CD1c-positive myeloid dendritic cell (primary cell): ENCODE data around the gene KCNQ1.

Source experiments
- DNase-seq: peaks from one replicate; pipeline ENCODE4 v3.0.0-alpha.2; 2016; ENCODE audit errors: extremely low spot score

The KCNQ1 gene, protein sequence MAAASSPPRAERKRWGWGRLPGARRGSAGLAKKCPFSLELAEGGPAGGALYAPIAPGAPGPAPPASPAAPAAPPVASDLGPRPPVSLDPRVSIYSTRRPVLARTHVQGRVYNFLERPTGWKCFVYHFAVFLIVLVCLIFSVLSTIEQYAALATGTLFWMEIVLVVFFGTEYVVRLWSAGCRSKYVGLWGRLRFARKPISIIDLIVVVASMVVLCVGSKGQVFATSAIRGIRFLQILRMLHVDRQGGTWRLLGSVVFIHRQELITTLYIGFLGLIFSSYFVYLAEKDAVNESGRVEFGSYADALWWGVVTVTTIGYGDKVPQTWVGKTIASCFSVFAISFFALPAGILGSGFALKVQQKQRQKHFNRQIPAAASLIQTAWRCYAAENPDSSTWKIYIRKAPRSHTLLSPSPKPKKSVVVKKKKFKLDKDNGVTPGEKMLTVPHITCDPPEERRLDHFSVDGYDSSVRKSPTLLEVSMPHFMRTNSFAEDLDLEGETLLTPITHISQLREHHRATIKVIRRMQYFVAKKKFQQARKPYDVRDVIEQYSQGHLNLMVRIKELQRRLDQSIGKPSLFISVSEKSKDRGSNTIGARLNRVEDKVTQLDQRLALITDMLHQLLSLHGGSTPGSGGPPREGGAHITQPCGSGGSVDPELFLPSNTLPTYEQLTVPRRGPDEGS

DNA sequence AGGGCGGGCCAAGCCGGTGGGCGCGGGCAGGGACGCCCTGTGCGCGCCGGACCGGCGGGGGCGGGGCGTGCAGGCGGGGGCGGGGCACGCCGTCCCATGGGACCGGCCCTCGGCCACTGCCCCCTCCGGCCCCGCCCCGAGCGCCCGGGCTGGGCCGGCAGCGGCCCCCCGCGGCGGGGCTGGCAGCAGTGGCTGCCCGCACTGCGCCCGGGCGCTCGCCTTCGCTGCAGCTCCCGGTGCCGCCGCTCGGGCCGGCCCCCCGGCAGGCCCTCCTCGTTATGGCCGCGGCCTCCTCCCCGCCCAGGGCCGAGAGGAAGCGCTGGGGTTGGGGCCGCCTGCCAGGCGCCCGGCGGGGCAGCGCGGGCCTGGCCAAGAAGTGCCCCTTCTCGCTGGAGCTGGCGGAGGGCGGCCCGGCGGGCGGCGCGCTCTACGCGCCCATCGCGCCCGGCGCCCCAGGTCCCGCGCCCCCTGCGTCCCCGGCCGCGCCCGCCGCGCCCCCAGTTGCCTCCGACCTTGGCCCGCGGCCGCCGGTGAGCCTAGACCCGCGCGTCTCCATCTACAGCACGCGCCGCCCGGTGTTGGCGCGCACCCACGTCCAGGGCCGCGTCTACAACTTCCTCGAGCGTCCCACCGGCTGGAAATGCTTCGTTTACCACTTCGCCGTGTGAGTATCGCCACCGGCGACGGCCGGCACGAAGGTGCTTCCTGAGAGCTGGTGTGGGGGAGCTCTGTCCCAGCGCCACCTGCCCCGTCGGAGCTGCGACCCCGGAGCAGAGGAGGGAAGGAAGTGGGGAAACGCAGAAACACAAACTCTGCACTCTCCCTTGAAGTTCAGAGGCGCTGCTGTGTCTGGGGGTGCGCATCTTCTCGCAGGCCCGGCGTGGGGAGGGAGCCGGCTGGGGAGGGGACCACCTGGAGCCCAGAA is at the start of gene KCNQ1:
TSS of gene KCNQ1 (plus strand) at position 188 of the 925 bp plus-strand sequence. CDS start at position 279, 91 bp downstream.
- peak; percentile 83 for DNase-seq

DNA sequence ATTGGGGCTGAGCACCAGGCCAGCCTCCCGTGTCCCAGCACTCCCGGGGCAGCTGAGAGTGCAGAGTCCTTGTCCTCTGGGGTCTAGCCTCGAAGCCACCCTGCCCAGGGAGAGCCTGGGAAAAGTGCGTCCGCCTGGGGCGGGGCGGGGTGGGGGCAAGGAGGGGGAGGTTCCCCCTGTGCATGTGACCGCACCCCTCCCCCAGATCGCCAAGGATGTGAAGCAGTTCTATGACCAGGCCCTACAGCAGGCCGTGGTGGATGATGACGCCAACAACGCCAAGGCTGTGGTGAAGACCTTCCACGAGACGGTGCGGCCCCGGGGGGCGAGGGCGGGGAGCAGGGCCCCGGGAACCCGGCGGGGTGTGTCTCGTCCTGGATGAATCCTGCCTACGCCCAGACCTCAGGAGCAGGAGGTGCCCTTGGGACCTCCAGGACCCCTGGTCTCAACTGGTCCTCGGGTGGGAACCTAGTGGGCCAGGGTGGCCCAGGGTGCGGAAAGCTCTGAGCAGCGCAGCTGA is 49.5 kb upstream of the KCNQ1 start:
- DNase-seq, result no peak

DNA sequence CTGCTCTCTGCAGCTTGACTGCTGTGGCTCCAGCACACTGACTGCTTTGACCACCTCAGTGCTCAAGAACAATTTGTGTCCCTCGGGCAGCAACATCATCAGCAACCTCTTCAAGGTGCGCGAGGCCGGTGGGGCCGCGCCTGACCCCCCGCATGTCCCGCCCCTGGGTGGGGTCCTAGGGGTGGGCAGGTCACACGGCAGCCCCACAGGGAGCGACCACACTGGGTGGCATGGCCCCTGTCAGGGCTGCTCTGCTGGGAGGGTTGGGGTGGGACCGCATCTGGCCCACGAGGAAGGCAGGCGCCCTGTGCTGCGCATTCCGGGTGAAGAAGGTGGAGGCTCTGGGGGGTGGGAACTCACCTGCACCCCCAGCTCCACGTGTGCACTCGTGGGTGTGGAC is 49.0 kb upstream of the KCNQ1 start:
- DNase-seq, result no peak

DNA sequence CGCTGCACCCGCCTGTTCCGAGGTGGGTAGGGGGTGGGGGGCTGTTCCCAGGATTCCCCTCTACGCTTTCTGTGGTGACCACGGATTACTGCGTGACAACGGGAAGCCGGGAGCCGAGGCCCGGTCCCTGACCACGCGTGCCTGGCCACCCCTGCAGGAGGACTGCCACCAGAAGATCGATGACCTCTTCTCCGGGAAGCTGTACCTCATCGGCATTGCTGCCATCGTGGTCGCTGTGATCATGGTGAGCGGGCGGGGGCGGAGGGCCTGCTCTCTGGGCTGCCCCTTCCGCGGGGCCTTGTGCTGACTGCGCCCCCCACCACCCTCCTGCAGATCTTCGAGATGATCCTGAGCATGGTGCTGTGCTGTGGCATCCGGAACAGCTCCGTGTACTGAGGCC is 48.3 kb upstream of the KCNQ1 start:
- DNase-seq, result no peak

DNA sequence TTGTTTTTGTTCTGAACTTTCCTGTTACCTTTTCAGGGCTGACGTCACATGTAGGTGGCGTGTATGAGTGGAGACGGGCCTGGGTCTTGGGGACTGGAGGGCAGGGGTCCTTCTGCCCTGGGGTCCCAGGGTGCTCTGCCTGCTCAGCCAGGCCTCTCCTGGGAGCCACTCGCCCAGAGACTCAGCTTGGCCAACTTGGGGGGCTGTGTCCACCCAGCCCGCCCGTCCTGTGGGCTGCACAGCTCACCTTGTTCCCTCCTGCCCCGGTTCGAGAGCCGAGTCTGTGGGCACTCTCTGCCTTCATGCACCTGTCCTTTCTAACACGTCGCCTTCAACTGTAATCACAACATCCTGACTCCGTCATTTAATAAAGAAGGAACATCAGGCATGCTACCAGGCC is 47.8 kb upstream of the KCNQ1 start:
- DNase-seq, result no peak

DNA sequence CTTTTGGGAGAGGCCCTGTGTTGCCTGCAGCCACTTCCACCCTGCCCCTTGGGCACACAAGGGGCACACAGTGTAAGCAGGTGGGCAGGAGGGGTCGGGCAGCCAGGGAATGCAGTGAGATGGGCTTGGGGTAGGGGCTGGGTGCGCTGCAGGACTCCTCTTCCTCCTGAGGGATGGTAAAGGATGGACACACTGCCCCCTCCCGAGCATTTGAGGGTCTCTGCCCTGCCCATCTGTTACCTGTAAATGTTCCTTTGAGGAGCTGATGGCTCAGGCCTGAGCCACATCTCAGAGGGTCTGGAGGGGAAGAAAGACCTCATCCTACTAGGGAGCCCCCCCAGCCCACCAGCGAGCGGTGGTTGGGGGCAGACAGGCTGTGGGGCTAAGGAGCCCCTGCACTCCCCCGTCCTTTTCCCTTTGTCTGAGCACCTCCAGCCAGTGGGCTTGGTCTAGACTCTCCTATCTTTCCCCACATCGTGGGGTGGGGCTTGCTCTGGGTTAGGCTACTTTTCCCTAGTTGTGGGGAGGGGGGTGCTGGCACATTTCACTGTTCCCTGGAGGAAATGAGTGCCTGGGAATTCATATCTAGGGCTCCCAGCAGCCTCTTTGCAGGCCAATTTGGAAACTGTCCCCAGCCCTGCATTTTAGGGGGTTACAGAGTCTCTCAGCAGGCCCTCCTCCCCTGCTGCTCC is 46.0 kb upstream of the KCNQ1 start:
- no peak for DNase-seq

DNA sequence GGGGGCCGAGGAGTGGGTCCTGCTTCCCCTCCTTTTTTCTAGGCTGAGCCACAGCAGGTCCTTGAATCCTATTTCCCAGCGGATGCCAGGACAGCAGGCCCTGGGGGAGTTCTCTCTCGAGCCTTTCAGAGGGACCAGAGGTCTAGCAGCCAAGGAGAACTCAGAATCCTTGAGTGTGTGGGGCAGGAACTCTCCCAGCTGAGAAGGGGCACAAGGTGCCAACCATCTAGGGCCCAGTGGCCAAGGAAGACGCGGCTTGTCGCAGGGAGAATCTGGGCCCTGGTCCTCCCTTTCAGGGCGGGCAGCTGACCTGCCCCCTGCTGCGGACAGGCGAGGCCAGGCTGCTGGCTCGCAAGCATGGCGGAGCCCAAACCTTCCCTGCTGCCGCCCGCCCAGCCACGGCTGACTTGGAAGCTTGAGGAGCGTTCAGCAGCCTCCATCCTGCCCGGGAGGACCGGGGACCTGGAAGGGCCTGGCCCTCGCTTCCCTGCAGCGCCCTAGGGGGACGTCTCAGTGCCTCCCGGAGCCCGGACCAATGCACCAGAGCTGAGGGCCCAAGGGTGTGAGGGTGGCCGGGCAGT is 45.2 kb upstream of the KCNQ1 start:
- no peak for DNase-seq

DNA sequence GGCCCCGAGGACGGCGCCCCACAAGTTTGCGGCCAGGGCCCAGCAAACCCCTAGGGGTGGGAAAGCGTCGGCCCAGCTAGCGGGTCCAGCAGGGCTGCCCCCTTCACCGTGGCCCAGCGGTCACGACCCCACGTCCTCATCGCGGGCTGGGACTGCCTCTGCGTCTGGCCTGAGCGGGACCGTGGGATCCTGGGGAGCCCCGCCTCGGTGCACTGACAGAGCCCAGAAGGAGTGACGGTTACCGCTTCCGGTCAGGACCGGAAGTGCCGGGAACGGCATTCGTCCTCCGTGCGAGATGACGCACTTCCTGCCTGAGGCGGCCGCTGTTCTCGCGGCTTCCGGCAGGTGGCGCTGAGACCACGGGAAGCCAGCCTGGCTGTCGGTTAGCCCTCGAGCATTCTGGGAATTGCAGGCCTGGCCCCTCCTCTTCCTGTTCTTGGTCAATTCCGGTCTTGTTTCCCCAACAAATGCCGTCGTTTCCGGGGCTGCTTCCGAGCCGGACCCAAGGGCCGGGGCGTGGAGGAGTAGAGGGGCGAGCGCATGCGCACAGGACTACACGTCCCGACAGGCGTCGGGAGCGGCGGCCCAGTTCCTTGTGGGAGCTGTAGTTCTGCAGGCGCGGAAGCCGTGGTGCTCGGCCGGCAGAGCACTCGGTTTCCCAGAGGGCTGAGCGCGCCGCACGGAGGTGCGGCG is 44.6 kb upstream of the KCNQ1 start, which contains the start of gene TSSC4:
TSS of gene TSSC4 (plus strand) at position 682 of the 693 bp plus-strand sequence. CDS start 1,884 bp downstream, outside the sequence.
- peak; percentile 100 for DNase-seq

DNA sequence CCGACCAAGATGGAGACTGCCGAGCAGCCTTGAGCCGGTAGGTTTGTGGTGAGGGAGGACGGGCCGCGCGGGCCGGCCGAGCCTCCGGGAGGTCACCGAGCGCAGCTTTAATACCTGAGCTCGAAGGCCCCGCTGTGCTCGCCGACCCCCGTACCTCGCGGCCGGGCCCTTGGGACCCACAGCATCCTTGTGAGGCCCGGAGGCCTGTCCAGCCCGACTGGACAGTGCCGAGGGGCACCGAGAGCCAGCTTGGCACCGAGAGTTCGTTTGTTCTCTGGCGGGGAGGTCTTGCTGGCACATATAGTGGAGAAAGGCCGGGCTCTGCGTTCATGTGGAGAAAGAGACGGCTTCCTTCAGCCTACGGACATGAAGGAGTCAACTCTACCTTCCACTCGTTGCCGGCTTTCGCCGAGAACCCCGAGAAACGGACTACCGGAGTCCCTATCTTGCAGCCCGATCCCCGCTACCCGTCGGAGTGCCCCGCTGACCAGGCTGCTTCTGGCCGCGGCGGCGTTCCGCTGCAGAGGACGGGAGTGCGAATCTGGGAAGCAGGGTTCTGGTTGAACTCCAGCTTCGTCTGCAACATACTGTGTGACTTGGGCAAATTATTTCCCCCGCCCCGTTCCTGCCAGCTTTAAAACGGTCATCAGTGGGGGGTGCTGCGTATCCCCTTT is 43.9 kb upstream of the KCNQ1 start:
- DNase-seq, result no peak

DNA sequence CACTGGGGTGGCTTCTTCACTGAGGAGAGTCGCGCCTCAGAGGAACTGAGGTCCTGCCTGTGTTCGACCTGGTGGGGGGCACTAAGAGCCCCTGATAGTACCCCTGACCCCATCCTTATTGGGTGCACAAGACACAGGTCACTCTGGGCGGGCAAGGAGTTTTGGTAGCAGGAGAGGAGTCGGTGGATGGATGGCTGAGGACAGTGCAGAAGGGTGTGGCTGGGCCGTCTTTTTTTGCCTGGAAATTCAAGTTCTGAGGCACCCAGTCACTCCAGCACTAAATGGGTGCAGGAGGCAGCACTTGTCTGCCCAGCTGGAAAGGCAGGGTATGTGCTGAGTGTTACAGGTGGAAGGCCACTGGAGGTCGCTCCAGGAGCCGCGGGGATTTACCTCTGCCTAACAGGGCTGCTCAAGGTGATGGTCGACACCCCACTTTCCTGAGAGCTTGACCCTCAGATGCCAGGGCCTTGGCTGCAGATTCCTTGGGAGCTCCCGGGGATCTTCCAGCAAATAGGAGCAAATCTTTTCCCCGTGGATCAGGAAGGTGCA is 43.3 kb upstream of the KCNQ1 start:
- no peak for DNase-seq

DNA sequence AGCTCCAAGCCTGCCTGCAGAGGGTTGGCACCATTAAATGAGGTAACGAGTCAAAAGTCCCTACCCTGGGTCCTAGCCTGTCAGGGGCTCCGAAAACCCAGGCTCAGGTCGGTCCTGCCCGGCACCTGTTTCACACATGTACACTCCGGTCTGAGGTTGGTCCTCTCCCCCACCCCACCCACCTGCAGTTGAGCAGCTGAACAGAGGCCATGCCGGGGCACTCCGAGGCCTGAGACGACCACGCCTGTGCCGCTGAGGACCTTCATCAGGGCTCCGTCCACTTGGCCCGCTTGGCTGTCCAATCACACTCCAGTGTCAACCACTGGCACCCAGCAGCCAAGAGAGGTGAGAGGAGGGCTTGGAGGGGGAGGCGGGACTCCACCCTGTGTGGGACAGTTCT is 42.7 kb upstream of the KCNQ1 start:
- DNase-seq, result no peak

DNA sequence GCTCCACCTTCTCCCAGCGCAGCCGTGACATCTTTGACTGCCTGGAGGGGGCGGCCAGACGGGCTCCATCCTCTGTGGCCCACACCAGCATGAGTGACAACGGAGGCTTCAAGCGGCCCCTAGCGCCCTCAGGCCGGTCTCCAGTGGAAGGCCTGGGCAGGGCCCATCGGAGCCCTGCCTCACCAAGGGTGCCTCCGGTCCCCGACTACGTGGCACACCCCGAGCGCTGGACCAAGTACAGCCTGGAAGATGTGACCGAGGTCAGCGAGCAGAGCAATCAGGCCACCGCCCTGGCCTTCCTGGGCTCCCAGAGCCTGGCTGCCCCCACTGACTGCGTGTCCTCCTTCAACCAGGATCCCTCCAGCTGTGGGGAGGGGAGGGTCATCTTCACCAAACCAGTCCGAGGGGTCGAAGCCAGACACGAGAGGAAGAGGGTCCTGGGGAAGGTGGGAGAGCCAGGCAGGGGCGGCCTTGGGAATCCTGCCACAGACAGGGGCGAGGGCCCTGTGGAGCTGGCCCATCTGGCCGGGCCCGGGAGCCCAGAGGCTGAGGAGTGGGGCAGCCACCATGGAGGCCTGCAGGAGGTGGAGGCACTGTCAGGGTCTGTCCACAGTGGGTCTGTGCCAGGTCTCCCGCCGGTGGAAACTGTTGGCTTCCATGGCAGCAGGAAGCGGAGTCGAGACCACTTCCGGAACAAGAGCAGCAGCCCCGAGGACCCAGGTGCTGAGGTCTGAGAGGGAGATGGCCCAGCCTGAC is 41.7 kb upstream of the KCNQ1 start:
- no peak for DNase-seq

DNA sequence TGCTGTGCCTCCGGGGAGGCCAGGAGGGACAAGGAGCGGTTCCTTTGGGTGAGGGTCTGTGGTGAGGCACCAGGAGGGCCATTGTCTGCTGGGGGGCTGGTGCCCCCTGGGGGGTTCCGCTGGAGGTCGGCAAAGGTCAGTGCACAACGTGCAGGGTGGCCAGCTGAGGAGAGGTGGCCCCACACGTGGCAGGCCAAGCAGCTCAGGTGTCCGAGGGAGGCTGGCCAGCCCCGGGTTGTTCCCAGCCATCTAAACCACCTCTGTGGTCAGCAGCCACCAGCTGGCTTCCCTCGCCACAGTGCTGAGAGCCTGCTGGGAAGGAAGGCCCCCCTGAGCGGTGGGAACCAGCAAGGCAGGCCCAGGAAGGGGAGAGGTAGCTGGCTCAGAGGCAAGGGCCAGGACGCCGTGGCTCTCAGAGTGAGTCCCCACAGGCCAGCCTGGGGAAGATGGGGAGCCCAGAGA is 40.0 kb upstream of the KCNQ1 start:
- DNase-seq, result no peak

DNA sequence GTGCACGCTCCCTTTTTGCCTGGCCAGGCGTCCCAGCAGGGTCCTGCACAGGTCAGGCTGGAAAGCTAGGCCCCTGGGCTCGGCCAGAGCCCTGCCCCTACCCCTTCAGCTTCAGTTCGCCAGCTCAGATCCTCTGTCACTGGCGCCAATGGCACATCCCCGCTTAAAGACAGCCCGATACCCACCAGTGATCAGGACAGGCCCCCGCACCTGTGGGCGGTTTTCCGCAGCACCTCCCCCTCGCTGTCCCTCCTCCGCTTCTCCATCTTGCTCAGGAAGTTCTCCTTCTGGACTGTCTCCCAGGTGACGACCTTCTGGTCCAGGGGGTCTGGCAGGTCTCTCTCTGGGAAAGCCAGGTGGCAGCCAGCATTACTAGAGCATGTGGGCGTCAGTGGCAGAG is 38.4 kb upstream of the KCNQ1 start:
- DNase-seq, result no peak

DNA sequence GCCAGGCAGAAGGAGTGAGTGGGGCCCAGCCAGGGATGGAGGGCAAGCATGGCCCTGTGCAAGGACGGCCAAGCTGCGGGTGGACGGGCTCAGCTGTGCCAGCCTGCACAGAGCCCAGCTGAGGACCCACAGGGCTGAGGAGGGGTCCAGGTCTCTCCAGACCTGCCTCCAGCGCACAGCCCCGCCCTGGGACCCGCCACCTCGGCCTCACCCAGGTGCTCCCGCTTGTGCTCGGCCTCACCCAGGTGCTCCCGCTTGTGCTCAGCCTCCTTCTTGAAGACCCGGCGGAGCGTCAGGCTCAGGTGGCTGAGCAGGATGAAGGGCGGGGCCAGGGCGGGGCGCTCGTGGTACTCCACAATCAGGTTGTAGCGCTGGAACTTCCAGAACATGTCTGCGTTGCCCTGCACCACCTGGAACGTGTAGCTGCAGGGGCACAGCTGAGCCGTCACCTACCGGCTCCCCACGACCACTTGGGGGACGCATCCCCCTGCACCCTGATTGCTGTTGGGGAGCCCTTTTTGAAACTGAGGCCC is 37.9 kb upstream of the KCNQ1 start:
- no peak for DNase-seq

DNA sequence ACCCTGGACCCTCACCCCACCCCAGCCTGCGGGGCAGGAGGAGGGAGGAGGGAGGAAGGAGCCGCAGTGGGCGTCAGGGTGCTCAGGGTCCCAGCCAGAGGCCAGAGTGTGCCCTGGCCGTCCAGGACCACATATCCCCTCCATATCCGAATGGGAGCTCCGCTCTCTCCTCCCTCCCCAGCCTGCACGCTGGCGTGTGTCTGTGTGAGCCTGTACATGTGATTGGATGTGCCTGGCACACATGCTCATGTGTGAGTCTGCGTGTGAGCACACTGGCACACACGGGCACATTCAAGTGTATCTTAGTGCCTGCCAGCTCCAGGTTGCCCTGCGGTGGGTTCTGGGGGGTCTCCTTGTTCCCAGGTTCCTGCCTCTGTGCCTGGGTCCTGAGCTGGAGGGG is 36.1 kb upstream of the KCNQ1 start:
- DNase-seq, result no peak

DNA sequence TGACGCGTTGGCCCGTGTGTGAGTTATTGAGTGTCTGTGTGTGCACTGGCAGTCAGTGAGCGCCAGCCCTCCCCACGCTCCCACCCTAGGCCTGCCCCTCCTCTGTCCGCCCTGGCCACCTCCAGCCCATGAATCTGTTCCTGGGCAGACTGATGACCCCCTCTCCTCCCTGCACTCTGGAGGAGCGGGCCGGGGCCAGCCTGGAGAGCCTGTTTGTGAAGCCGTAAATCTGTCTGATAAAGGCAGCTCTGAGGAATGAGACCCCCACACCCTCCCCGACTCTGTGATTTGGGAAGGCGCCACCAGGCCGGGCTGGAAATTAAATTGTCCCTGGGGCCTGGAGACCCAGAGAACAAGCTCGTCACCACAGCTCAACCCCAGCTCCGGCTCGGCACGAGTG is 35.7 kb upstream of the KCNQ1 start:
- no peak for DNase-seq
